Stimulated activated CD4-positive, alpha-beta T cell treated with anti-CD3 and anti-CD28 coated beads, Interleukin-2, amount 100 ng/mL, for 24 hours (primary cell): ENCODE data around the gene CCDC112.
"Not testable (repeated sequence)": the region's sequence is repeated elsewhere in the genome, so short reads cannot be mapped to it uniquely, and the experiment has no call there.

Experiments
- DNase-seq, 2 donors: peaks; one replicate each; pipeline ENCODE4 v3.0.0-alpha.2; 2020

The CCDC112 gene

GRCh38 chr5:115296124-115297022, at the start of gene CCDC112:
CCDC112 (minus strand) TSS chr5:115296654; CDS start chr5:115296543, 111 bp downstream.
- peak; percentile 82 to 86 for DNase-seq

- no peak for DNase-seq
Measured at GRCh38 chr5:115345344-115345743, 48.9 kb upstream of the CCDC112 start.

GRCh38 chr5:115343855-115344254, 47.4 kb upstream of the CCDC112 start:
- DNase-seq, result no peak

GRCh38 chr5:115342590-115343377, 46.3 kb upstream of the CCDC112 start:
- DNase-seq, result no peak

GRCh38 chr5:115341745-115342144, 45.3 kb upstream of the CCDC112 start:
- no peak for DNase-seq

GRCh38 chr5:115338851-115339250, 42.4 kb upstream of the CCDC112 start:
- DNase-seq, result no peak

GRCh38 chr5:115337882-115338281, 41.4 kb upstream of the CCDC112 start:
- DNase-seq, result no peak

GRCh38 chr5:115336964-115337363, 40.5 kb upstream of the CCDC112 start:
- DNase-seq, result no peak

GRCh38 chr5:115336201-115336720, 39.8 kb upstream of the CCDC112 start:
- DNase-seq, result no peak

GRCh38 chr5:115335301-115335700, 38.8 kb upstream of the CCDC112 start:
- DNase-seq, result no peak

- no peak for DNase-seq
Measured at GRCh38 chr5:115333164-115333563, 36.7 kb upstream of the CCDC112 start.

GRCh38 chr5:115330830-115331229, 34.4 kb upstream of the CCDC112 start:
- no peak for DNase-seq

GRCh38 chr5:115329475-115329874, 33.0 kb upstream of the CCDC112 start:
- no peak for DNase-seq

- not testable (repeated sequence) for DNase-seq
Measured at GRCh38 chr5:115328617-115329274, 32.3 kb upstream of the CCDC112 start.

GRCh38 chr5:115325296-115325959, 29.0 kb upstream of the CCDC112 start:
- no peak for DNase-seq

GRCh38 chr5:115324021-115324420, 27.6 kb upstream of the CCDC112 start:
- DNase-seq, result no peak

GRCh38 chr5:115322729-115323128, 26.3 kb upstream of the CCDC112 start:
- DNase-seq, result no peak

- DNase-seq, result no peak
Measured at GRCh38 chr5:115321309-115321708, 24.9 kb upstream of the CCDC112 start.

- DNase-seq, result no peak
Measured at GRCh38 chr5:115320515-115320914, 24.1 kb upstream of the CCDC112 start.

GRCh38 chr5:115320006-115320405, 23.6 kb upstream of the CCDC112 start:
- DNase-seq, result no peak

- no peak for DNase-seq
Measured at GRCh38 chr5:115319007-115319406, 22.6 kb upstream of the CCDC112 start.

- DNase-seq, result no peak
Measured at GRCh38 chr5:115317736-115318135, 21.3 kb upstream of the CCDC112 start.

GRCh38 chr5:115317320-115317719, 20.9 kb upstream of the CCDC112 start:
- DNase-seq, result no peak
